HG03342 (cell line): ENCODE measurements around the gene RABEPK.
"Not testable (repeated sequence)": the region's sequence is repeated elsewhere in the genome, so short reads cannot be mapped to it uniquely, and the experiment has no call there.

ENCODE experiments used
- ATAC-seq: cut with Tn5 transposase; IDR thresholded peaks from one replicate; pipeline ENCODE4 v1.9.1; 2021; ENCODE audit warnings: mild to moderate bottlenecking, moderate library complexity; ENCODE audit not compliant: unreplicated experiment

Gene RABEPK, protein sequence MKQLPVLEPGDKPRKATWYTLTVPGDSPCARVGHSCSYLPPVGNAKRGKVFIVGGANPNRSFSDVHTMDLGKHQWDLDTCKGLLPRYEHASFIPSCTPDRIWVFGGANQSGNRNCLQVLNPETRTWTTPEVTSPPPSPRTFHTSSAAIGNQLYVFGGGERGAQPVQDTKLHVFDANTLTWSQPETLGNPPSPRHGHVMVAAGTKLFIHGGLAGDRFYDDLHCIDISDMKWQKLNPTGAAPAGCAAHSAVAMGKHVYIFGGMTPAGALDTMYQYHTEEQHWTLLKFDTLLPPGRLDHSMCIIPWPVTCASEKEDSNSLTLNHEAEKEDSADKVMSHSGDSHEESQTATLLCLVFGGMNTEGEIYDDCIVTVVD

DNA sequence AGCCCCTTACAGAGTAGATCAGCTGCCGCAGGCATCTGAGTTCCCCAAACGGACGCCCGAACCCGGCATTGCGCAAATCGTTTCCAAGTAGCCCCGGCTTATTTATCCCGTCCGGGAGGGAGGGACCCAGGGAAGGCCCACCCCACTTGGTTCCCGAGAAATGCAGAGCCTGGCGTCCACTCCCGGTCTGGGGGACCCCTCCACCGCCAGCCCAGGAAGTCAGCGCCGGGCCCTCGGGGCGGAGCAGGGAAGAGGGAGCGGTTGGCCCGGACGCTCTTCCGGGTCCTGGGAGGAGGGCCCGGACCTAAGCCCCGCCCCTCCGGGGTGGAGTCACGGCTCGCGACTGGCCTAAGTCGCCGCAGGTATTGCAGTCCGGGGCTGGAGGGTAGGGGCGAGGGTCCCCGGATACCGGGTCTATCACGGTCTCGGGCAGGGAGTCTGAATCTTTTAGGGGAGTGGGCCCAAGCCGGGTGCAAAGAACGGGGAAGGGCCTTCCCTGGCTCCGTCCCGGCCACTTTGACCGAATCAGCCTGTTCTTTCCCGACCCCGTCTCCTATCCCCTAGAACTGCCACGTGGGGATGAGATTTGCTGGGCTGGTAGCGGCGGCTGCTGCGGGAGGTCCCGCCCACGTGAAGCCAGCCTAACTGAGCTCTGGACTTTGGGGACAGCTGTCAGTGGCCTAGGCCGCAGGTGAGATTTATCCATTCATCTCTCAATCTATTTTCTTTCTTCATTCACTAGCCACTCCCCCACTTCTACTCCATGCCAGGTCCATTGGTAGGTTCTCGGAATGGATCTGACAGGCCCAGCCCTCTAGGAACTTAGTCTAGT, at the start of gene RABEPK:
TSS of gene RABEPK (plus strand) at position 327 of the 832 bp plus-strand sequence. CDS start 2,472 bp downstream, outside the sequence.
- peak; percentile 98 for ATAC-seq

DNA sequence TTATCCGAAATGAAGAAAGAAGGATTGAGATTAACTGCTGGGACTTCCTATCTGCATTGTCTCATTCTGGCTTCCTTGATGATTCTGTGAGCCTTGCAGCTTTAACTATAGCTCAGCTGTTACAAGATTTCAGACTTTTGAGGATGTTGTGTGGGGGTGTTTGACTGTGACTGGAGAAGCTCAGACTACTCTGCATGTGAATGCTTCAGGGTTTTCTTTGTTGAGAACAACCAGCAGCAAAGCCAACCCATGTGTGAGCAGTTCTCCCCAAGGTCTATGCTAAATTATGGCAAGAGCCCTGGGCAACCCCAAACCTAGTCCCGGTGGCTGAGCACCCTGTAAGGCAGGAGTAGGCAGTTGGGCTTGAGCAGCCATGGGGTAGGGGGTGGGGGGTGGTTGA, 48.6 kb upstream of the RABEPK start:
- ATAC-seq, result no peak

DNA sequence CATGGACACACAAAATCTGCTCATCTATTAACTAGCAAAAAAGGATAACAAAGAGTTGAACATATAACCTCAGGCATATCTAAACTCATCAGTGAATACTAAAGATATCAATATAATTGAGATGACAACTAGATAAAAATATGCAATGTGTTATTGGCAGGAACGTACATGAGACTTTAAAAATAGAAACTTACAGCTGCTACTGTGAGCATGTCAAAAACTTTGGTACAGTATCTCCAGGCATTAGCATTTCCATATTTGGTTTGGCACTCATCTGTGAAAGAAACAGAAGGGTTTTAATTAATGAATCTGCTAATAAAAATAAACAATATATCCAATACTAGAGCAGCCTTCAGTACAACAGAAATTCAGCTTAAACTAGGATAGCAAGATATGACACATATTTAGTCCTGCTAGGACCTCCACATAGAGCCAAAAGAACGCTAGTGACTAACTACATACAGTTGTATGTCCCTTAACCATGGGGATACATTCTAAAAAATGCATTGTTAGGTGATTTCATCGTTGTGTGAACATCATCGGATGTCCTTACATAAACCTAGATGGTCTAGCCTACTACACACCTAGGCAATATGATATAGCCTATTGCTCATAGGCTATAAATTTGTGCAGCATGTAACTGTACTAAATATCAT, 46.5 kb upstream of the RABEPK start:
- no peak for ATAC-seq

DNA sequence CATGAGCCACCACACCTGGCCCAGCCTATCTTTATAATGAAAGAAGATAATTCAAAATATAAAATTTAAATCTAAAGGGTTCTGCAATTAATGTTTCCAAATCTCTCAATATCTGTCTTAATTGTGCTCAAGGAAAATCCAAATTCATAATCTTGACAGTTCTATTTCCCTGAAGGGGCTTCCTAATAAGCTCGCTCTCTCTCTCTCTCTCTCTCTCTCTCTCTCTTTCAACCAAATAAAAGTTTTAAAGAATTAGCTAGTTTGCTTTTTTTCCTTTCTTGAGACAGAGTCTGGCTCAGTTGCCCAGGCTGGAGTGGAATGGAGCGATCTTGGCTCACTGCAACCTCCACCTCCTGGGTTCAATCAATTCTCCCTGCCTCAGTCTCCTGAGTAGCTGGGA, 43.8 kb upstream of the RABEPK start:
- no peak for ATAC-seq

DNA sequence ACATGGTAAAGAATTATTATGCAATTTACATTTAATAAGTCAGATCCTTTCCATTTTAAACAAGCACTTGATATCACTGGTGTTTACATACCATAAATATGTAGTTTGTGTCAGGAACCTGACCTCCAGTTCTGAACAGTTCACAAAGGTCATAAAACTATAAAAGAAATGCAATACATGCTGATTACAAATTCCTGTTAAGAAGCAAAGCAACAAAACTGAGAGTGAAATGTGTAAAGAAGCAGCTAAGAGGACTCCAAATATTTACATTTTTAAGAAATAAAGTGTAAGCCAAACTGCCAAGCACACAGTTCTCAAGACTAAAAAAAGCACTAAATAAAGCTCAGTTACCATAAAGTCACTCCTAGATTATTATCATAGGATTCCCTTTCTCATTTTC, 39.6 kb upstream of the RABEPK start:
- ATAC-seq, result no peak

DNA sequence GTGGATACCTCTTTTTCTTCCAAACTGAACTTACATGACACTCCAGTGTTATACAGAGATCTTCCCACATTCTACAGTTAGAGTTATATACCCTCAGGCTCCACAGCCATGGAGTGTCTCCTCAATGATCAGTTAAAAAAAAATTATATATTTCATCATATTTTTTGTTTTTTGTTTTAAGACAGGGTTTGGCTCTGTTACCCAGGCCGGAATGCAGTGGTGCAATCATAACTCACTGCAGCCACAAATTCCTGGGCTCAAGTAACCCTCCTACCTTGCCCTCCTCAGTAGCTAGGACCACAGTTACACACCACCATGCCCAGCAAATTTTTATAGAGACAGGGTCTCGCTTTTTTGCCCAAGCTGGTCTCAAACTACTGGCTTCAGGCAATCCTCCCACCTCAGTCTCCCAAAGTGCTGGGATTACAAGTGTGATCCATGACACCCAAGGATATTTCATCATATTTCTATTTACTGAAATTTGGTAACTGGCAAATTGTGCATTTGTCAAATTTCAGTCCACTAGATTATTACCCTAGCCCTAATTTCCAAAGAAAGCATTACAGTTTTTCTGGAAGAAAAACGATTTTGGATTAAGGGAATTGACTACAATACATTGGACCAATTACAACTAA, 38.9 kb upstream of the RABEPK start:
- ATAC-seq, result no peak

DNA sequence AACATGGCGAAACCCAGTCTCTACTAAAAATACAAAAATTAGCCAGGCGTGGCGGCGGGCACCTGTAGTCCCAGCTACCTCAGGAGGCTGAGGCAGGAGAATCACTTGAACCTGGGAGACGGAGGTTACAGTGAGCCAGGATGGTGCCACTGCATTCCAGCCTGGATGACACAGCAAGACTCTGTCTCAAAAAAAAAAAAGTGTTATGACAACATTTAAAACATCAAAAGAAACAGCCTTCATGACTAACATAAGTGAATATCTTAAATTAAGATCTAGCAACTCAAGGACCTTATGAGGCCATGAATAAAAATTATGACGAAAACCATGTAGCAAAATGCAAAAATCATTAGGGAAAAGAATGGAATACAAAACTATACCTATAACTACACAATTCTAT, 37.5 kb upstream of the RABEPK start:
- not testable (repeated sequence) for ATAC-seq

DNA sequence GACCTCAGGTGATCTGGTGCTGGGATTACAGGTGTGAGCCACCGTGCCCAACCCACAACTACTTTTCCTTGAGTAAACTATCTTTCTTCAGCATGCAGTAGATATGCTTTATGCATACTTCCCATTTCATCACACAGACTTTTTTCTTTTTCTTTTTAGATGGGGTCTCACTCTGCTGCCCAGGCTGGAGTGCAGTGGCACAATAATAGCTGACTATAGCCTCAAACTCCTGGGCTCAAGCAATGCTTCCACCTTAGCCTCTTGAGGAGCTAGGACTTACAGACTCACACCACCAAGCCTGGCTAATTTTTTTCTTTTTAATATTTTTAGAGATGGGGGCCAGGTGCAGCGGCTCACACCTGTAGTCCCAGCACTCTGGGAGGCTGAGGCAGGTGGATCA, 33.6 kb upstream of the RABEPK start:
- ATAC-seq, result no peak

DNA sequence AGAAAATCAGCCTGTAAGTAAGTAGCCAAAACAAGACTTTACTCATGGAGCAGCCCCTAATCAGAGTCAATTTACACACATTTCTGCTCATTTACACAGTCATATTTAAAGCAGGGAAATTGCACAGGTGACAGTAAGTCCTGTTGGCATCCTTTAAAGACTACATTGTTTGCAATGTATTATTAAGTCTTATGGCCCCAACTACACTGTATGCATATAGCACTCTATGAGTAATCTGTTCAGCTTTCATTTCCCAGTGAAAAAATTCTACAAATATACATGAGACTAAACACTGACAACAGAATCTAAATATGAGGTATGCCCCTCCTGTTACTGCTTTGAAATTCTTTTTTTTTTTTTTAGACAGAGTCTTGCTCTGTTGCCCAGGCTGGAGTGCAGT, 30.4 kb upstream of the RABEPK start:
- ATAC-seq, result no peak

DNA sequence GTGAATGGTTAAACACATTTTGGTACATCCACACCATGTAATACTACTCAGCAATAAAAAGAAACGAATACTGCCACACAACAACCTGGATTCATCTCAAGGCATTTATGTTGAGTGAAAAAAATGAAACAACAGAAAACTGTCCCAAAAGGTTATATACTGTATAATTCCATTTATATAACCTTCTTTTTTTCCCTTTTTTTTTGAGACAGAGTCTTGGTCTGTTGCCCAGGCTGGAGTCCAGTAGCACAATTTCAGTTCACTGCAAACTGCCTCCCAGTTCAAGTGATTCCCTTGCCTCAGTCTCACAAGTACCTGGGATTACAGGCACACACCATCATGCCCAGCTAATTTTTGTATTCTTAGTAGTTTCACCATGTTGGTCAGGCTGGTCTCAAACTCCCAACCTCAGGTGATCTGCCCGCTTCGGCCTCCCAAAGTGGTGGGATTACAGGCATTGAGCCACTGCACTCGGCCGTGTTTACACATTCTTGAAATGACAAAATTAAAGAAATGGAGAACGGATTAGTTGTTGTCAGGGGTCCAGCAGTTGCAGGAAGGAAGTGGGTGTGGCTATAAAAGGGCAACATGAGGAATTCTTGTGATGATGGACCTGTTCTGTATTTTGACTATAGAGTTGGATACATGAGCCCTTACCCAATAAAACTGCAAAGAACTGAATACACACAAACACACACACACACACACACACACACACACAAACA, 28.1 kb upstream of the RABEPK start:
- no peak for ATAC-seq

DNA sequence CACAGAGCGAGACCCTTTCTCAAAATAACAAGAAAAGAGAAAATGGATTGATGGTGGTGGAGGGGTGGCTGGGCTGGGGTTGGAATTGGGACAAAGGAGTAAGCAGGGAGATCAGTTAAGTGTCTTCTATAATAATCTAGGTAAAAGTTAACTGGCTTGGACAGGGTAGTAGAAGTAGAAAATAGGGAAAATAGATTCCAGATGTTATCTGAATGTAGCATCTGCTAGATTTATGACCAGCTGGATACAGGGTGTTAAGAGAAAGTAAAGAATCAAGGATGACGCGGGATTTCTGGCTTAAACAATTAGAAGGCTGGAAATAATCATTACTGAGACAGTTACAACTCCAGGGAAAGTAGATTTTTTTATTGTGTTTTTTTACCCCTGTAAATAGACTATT, 23.7 kb upstream of the RABEPK start:
- no peak for ATAC-seq

DNA sequence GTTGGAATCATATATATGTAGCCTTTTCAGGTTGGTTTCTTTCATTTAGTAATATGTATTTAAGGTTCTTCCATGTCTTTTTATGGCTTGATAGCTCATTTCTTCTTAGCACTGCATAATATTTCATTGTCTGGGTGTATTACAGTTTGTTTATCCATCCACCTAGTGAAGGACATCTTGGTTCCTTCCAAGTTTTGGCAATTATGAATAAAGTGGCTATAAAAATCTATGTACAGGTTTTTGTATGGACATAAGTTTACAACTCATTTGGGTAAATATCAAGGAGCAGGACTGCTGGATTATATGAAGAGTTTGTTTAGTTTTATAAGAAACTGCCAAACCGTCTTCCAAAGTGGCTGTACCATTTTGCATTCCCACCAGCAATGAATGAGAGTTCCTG, 22.5 kb upstream of the RABEPK start:
- no peak for ATAC-seq

DNA sequence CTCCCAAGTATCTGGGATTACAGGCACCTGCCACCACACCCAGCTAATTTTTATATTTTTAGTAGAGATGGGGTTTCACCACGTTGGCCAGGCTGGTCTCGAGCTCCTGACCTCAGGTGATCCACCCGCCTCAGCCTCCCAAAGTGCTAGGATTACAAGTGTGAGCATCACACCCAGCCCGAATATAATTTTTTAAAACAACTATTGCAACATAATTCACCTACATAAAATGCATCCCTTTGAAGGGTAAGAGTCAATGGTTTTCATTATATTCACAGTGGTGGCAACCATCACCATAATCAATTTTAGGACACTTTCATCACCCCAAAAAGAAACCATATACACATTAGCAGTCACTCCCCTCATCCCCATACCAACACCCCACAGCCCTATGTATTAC, 20.6 kb upstream of the RABEPK start:
- not testable (repeated sequence) for ATAC-seq

DNA sequence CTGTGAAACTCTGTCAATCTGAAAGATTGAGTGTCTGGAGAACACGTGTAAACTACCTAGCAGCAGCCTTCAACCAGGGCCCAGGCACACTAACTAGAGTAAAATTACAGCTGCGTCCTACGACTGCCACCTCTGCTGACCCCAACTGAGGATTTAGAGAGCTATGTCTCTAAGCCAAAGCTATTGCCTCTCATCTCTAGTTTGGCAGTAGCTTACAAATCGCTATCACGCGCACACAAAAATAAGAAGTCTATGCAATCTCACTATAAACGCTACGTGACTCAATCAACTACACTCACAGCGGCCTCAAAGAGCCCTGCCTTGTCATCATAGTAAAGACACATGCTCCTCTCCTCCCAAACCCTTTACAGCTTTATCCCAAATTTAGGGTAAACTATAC, 19.5 kb upstream of the RABEPK start:
- ATAC-seq, result no peak

DNA sequence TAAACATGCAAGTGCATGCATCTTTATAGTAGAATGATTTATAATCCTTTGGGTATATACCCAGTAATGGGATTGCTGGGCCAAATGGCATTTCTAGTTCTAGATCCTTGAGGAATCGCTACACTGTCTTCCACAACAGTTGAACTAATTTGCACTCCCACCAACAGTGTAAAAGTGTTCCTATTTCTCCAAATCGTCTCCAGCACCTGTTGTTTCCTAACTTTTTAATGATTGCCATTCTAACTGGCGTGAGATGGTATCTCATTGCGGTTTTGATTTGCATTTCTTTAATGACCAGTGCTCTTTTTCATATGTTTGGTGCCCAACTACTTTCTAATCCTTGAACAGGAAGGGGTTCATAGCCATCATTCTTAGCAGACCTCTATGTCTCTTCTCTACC, 18.6 kb upstream of the RABEPK start:
- not testable (repeated sequence) for ATAC-seq

DNA sequence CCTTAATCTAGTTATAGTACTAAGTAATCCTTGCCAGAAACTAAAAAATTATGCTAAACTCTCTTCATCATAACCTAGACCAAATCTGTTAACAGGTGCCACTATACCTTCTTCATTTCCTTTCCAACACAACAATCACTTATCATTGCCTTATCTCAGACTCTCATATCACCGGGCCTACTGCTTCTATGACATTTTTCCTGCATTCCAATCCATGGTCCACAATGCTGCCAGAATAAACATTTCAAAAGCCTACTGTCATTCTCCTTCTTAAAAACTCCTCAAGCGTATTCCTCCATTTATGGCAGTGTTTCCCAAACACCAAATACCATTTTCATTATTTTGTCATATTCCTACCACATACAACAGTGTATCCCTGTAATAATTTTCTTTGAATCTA, 17.3 kb upstream of the RABEPK start:
- ATAC-seq, result no peak

DNA sequence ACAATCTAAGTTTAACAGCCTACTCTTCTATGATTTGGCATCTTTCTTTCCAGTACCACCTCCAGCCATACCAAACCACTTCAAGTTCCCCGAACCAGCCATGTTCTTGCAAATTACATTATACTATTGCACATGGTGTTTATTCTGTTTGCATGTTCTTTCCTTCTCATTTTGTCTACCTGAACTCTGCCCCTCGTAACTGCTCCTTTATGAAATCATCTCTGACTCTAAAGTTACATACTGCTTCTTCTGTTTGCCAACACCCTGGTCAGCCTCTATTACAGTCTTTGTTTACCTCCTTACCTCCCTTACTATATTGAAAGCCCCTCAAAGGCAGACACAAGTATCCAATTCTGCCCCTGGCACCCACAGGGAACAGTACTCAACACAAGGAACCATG, 16.8 kb upstream of the RABEPK start:
- ATAC-seq, result no peak

DNA sequence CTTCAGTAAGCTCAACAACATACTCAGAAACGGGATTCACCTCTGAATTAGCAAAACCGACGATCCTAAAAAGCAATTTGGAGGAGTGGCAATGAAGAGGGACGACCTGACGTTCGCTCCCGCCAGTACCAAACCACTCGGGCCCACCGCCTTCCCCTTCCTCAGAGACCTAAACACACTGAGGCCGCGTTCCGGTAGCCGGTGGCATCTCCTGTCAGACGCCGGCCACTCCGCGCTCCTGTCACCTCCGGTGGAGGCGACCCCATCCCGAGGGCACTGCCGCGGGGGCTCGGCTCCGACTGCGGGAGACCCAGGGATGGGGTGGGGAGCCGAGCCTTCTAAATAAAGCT, 11.4 kb upstream of the RABEPK start:
- ATAC-seq, result peak; percentile 23

DNA sequence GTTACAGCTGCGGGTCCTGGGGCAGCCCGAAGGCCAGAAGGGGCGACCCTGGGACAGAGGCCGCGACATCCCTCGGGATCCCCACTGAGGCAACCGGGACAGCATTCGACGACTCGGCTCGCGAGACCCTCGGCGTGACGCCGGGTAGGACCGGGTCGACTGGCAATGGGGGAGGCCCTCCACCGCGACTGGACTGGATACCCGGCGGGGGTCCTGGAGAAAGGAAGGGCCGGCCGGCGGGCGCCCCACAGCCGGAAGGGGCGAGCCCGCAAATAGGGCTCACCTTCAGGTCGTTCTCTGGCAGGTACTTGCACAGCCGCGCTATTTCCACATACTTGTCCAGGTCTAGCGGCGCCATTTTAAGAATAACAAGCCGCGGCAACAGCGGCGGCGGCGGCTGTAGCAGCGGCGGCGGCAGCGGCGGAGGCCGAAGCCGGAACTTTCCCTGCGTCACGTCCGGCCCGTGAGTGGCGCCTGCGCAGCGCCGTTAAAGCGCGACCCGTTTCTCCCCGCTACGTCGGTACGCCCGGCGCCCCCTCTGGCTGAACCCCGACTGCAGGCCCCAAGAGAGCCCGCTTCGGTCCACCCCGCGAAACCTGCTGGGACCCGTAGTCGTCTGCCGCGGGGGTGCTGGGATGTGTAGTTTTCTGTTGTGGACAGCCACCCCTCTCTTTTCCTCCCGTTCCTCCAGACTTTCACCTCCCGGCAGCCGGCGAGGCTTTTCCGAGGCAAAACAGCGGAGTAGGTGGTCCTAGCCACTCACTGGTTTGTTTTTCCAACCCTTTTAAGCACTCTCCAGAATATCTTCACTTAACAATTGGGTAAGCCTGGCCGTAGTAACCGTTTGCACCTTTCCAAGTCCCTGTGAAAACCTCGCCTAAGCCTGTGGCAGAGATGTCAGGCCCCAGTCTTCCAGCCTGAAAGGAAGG, 10.7 kb upstream of the RABEPK start, which contains the start of gene PPP6C:
TSS of gene PPP6C (minus strand) at position 443 of the 929 bp plus-strand sequence. CDS start at position 358, 85 bp downstream.
- peak; percentile 97 for ATAC-seq
